Adrenal gland (tissue), 12 donors: Measurements from ENCODE around the gene NAIF1. TPM values are rescaled to one million over a fixed set of nuclear protein-coding genes. Genes with fewer than 3 reads are reported as not detected.

ENCODE experiments used
- DNase-seq, 7 donors: peaks; one replicate each; pipeline ENCODE4 v3.0.0-alpha.2; 2019 to 2020
- H3K27ac ChIP-seq, 5 donors: fragments of 200-600 bp; sonication (generic) in 4 of 5; 1 replicate in 3 of 5; 2 replicates in 2 of 5; pipeline versions ENCODE4 v1.5.1 to v1.8.0; 2016 to 2020; ENCODE audit warnings: mild to moderate bottlenecking in 1 of 5
- H3K27me3 ChIP-seq: fragments of 200-600 bp; 2 replicates; pipeline ENCODE4 v1.8.0; 2021
- H3K36me3 ChIP-seq, 2 donors: fragments of 200-600 bp; replicated peaks in 1 of 2; 1 replicate in 1 of 2; 2 replicates in 1 of 2; pipeline versions ENCODE4 v1.5.1 to v1.8.0; 2018 to 2022
- H3K4me1 ChIP-seq, 2 donors: fragments of 200-600 bp; replicated peaks in 1 of 2; 1 replicate in 1 of 2; 2 replicates in 1 of 2; pipeline versions ENCODE4 v1.5.1 to v1.8.0; 2018 to 2021
- H3K4me3 ChIP-seq, 4 donors: fragments of 200-600 bp; sonication (generic) in 3 of 4; one replicate each; pipeline ENCODE4 v1.5.1; 2016 to 2018
- H3K9me3 ChIP-seq, 3 donors: fragments of 200-600 bp; sonication (generic) in 1 of 3; replicated peaks in 1 of 3; 1 replicate in 2 of 3; 2 replicates in 1 of 3; pipeline versions ENCODE4 v1.5.1 to v1.8.0; 2016 to 2021
- CTCF ChIP-seq, 6 experiments: fragments of 450-650 bp in 4 of 6; fragments of 200-600 bp in 2 of 6; sonication (generic) in 1 of 6; IDR thresholded peaks; 1 replicate in 5 of 6; 2 replicates in 1 of 6; pipeline versions ENCODE4 v1.5.1 to v1.8.0; 2016 to 2021; ENCODE audit warnings: antibody characterized with exemption in 6 of 6, mild to moderate bottlenecking in 2 of 6, moderate library complexity in 1 of 6
- POLR2A ChIP-seq, 2 donors: fragments of 450-650 bp; IDR thresholded peaks; one replicate each; pipeline ENCODE4 v1.6.1; 2017; ENCODE audit warnings: antibody characterized with exemption in 2 of 2, mild to moderate bottlenecking in 2 of 2, moderate library complexity in 1 of 2
- WGBS, 4 donors: extraction: QIAGEN DNeasy Blood & Tissue Kit in 2 of 4; methylation state at CpG; one replicate each; pipeline versions ENCODE4 v1.1.5 to v1.1.7; 2013 to 2017; 5-methylcytosine and 5-hydroxymethylcytosine counted together
- intact Hi-C, 2 donors: fragments of 100-400 bp; cut with DNase I; formaldehyde crosslinking; loops; one replicate each; pipeline versions ENCODE4 v1.14.1 to v1.15.0; 2022 to 2023
- polyA plus RNA-seq, 3 donors: library from polyadenylated mRNA; stranded (reverse); fragments of 200-250 nt in 2 of 3; fragments of 350-450 nt in 1 of 3; fragmentation: Illumina TruSeq in 1 of 3; extraction: RNeasy Lipid Tissue Mini Kit (QIAGEN cat#74804) in 1 of 3; gene quantifications; one replicate each; pipeline ENCODE4 v1.2.3, GENCODE V29; 2013 to 2014
- total RNA-seq, 9 donors: library from RNA; depleted of rRNA in 4 of 9; stranded (reverse); fragments of >200 nt in 4 of 9; fragments of 120-200 nt in 1 of 9; fragmentation: NEBNext Ultra II Directional in 1 of 9; extraction: Animal tissue kit (Norgen Biotek cat#: 25700) in 1 of 9; gene quantifications; one replicate each; pipeline versions ENCODE4 v1.1.0 to v1.2.4, GENCODE V29; 2013 to 2023
- donor health status: healthy with polysubstance abuse.
- donor health status: Bipolar disorder and iron deficiency.
- donor health status: DM: yes; HTN: yes; CAD: no.
- donor health status: DM: no; HTN: no; CAD: no.
- donor health status: DM: no; HTN: no; CAD: no.
- donor health status: DM: yes; HTN: yes; CAD: no.

The NAIF1 gene
- total and polyA plus RNA-seq, 12 donors: 6.6 to 20.7 (median 12.2) TPM

GRCh38 chr9:128087262-128087661 is 20.1 kb upstream of the NAIF1 start:
- Histone ChIP-seq H3K4me1 (peaks cover 3 to 36% of the 10 kb centered on the region in 2 donors), H3K36me3 (no peaks in the 10 kb centered on the region), H3K27me3 (no peaks in the 10 kb centered on the region), H3K27ac (no peak overlapping the region), H3K9me3 (no peaks in the 10 kb centered on the region), H3K4me3 (no peak overlapping the region)
- intact Hi-C loops: no loop called here
- TF ChIP-seq POLR2A (IDR thresholded peaks at IDR 0.05) (no peak), CTCF (IDR thresholded peaks at IDR 0.05) (no peak)
- 78 to 87% (median 82%) methylated on average over 10 of the region's 10 CpGs for WGBS, 4 donors
- no peak for DNase-seq

DNA sequence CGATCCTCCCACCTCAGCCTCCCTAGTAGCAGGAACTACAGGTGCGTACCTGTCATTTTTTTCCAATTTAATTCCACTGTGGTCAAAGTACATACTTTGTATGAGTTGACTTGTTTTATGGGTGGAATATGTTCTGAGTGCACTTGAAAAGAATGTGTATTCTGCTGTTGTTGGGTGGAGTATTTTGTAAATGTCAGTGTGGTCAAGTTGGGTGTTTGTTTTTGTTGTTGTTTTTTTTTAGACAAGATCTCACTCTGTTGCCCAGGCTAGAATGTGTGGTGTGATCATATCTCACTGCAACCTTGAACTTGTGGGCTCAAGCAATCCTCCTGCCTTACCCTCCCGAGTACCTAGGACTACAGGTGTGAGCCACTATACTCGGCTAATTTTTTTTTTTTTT is 18.8 kb upstream of the NAIF1 start:
- WGBS, 4 donors: 72 to 82% (median 82%) methylated on average over 4 of the region's 4 CpGs
- no peaks in the 10 kb centered on the region for H3K9me3 ChIP-seq
- H3K27ac ChIP-seq: no peak overlapping the region
- intact Hi-C loops: no loop called here
- no peaks in the 10 kb centered on the region for H3K27me3 ChIP-seq
- TF ChIP-seq POLR2A (IDR thresholded peaks at IDR 0.05) (no peak), CTCF (IDR thresholded peaks at IDR 0.05) (no peak)
- no peak for DNase-seq
- no peaks in the 10 kb centered on the region for H3K36me3 ChIP-seq
- peaks cover 15 to 42% of the 10 kb centered on the region in 2 donors for H3K4me1 ChIP-seq
- no peak overlapping the region for H3K4me3 ChIP-seq

GRCh38 chr9:128084746-128085145 is 17.6 kb upstream of the NAIF1 start:
- H3K9me3 ChIP-seq: no peaks in the 10 kb centered on the region
- H3K4me1 ChIP-seq: peaks cover 23 to 53% of the 10 kb centered on the region in 2 donors
- no peak overlapping the region for H3K4me3 ChIP-seq
- no peak for DNase-seq
- intact Hi-C loops: no loop called here
- H3K27me3 ChIP-seq: no peaks in the 10 kb centered on the region
- H3K36me3 ChIP-seq: no peaks in the 10 kb centered on the region
- TF ChIP-seq POLR2A (IDR thresholded peaks at IDR 0.05) (no peak), CTCF (IDR thresholded peaks at IDR 0.05) (no peak)
- WGBS, 4 donors: 60 to 77% (median 76%) methylated on average over 4 of the region's 4 CpGs
- no peak overlapping the region for H3K27ac ChIP-seq

- no peaks in the 10 kb centered on the region for H3K36me3 ChIP-seq
- TF ChIP-seq POLR2A (IDR thresholded peaks at IDR 0.05): no peak
- no peak for TF ChIP-seq CTCF (IDR thresholded peaks at IDR 0.05)
- 62 to 71% (median 65%) methylated on average over 7 of the region's 7 CpGs for whole genome bisulfite sequencing, 4 donors
- H3K4me1 ChIP-seq: peaks cover 42 to 65% of the 10 kb centered on the region in 2 donors
- no peaks in the 10 kb centered on the region for H3K9me3 ChIP-seq
- intact Hi-C loops: no loop called here
- DNase-seq: no peak
- no peaks in the 10 kb centered on the region for H3K27me3 ChIP-seq
- peak overlapping the region in 4 of 5 donors; percentile 32 to 66 (median 62) for H3K27ac ChIP-seq
- no peak overlapping the region for H3K4me3 ChIP-seq
These were observed 15.0 kb upstream of the NAIF1 start for GRCh38 chr9:128082151-128082550.
